ENCODE results near the gene MRM2.

MRM2 gene

DNA sequence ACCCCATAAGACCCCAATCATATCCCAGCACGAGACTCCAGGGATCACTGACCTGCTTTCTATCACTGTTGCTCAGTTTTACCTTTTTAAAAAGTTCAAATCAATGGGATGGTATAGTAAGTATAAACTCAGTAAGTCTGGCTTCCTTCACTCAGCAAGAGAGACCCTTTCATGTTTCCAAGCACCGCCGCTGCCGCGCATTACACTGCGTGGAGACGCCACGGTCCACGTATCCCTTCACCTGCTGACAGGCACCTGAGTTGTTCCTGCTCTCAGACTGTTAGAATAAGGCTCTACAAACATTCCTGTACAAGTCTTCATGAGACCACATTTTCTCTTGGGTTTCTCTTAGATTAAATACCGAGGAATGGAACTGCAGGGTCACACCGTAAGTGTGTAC, 37.6 kb downstream of the MRM2 start:
- TF ChIP-seq CTCF (IDR thresholded peaks at IDR 0.05; ENCODE audit: low read depth, low read length) = no peak
- no peak for DNase-seq (ENCODE audit: low read depth, low spot score)
- in situ Hi-C loops (cut with HindIII; ENCODE audit: low sequenced_read_pairs) = no loop called here
- no peak overlapping the region for H3K4me3 ChIP-seq (ENCODE audit: low read depth, low read length)

DNA sequence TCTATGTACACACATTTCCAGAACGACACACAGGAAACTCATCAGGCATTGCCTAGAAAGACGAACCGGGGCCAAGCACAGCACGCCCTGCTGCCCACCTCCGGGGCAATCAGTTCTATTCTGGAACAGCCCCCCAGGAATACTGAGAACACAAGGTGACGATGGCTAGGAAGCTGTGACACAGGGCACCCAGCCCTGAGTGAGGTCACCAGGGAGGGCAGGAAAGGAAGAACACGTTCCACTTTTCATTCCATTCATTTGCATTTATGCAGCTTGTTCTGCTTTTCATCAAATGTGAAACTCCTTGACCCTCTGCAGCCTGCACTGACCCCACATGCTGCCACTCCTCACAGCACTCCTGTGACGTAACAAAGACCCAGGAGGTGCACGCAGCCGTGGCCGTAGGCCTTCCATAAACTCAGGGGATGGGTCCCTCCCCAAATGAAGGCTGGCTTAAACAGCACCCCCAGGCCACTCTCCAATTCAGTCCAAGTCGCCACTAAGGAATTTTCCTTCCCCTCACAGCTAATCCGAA, 38.2 kb downstream of the MRM2 start:
- in situ Hi-C loops (cut with HindIII; ENCODE audit: low sequenced_read_pairs) = no loop called here
- no peak overlapping the region for H3K4me3 ChIP-seq (ENCODE audit: low read depth, low read length)
- no peak for DNase-seq (ENCODE audit: low read depth, low spot score)
- no peak for TF ChIP-seq CTCF (IDR thresholded peaks at IDR 0.05; ENCODE audit: low read depth, low read length)

DNA sequence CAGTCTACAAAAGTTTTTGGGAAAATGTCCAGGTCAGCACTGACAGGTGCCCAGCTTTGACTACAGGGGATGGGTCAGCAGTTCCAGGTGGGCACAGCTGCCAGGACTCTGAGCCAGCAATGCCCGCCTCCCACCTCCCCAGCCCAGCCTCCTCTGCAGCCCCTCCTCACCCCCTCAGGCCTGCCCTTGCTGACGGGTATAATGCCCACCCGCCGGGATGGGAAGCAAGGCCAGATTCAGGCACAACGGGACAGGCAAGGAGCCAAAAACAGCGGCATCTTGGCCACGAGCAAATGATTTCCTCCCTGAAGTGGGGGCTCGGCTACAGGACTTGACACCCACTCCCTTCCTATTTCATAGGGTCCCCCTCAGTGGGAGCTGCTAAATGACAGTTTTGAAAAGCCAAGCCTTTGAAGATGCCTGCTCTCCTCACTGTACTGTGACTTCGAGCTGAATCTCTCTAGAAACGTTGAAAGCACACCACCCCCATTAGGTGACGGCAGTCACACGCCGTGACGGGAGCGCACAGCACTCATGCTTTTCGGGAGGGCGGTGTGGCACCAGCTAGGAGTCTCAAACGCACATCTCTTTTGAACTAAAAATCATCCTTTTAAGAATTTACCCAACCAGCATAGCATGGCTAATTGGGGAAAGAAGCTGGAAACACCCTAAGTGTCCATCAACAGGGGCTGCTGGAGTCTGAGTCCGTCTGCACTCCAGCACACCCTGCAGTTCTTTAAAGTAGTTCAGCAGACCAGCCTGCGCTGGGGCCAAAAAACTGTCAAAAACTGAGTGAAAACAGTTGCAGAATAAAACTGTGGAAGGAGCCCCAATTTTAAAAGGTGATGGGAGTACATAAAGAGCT, 38.9 kb downstream of the MRM2 start:
- no peak for TF ChIP-seq CTCF (IDR thresholded peaks at IDR 0.05; ENCODE audit: low read depth, low read length)
- H3K4me3 ChIP-seq (ENCODE audit: low read depth, low read length) = no peak overlapping the region
- no peak for DNase-seq (ENCODE audit: low read depth, low spot score)
- in situ Hi-C loops (cut with HindIII; ENCODE audit: low sequenced_read_pairs) = no loop called here

DNA sequence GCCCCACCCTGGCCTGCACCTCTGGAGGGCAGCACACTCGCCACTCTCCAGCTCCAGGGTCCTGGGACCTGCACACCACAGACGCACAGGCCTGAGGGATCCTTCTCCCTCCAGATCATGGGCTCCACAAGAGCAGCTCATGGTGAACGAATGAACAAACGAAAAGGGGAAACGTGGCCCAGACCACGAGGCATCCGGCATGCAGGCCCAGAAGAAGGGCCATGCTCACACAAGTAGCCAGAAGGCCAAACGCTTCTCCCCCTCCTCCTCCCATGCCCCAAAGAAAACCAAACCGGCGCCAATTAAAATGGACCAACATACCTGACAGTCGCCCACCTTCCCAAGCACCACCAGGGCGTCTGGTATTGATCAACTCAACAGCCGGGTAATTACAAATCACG, 39.6 kb downstream of the MRM2 start:
- TF ChIP-seq CTCF (IDR thresholded peaks at IDR 0.05; ENCODE audit: low read depth, low read length) = no peak
- DNase-seq (ENCODE audit: low read depth, low spot score) = no peak
- no peak overlapping the region for H3K4me3 ChIP-seq (ENCODE audit: low read depth, low read length)
- in situ Hi-C loops (cut with HindIII; ENCODE audit: low sequenced_read_pairs) = no loop called here

DNA sequence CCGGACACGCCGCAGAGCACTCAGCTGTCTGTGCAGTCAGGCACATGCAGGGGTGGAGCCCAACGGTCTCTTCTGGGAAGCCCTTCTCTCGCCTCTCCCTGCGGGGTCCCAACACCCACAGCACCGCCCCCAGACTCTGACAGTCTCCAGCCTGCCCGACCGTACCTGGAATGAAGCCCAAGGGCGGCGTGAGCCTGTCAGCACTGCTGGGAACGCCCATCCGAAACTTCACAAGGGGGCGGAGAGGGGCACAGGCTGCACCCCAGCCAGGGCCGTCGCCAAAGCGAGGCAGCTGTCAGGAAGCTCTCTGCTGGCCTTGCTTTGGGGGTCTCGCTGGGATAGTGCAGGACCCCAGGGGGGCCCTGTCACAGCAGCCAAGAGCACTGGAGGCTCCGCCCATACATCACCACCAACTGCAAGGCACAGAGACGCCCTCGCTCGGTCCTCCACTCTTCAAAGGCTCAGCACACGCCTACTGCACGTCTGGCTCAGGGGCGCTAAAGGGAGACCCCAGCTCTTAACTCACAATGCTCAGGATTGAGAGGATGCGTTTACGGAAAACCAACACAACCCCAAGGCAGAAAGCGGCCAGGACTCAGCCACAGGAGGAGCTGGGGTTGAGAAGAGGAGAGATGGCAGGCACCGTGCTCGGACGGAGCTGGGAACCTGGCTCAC, 40.2 kb downstream of the MRM2 start:
- no peak for TF ChIP-seq CTCF (IDR thresholded peaks at IDR 0.05; ENCODE audit: low read depth, low read length)
- no peak overlapping the region for H3K4me3 ChIP-seq (ENCODE audit: low read depth, low read length)
- no peak for DNase-seq (ENCODE audit: low read depth, low spot score)
- in situ Hi-C loops (cut with HindIII; ENCODE audit: low sequenced_read_pairs) = no loop called here

DNA sequence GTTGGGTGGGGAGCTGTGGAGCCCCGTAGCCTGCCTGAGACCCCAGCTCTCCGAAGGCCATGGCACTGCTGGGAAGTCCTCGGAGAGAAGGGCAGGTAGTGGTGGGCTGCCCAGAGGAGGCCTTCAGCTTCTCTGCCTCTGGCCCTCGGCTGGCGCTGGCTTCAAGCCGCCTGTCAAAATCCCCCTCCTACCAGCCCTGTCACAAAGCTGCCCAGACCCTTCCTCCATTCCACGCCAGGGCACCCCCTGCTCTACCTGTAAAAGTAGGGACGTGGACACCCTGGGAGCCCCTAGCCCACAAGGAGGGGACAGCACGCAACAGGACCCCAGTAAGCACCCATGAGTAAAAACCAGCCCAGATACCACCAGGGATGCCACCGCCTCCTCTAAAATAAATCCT, 40.9 kb downstream of the MRM2 start:
- no peak for DNase-seq (ENCODE audit: low read depth, low spot score)
- TF ChIP-seq CTCF (IDR thresholded peaks at IDR 0.05; ENCODE audit: low read depth, low read length) = no peak
- H3K4me3 ChIP-seq (ENCODE audit: low read depth, low read length) = no peak overlapping the region
- in situ Hi-C loops (cut with HindIII; ENCODE audit: low sequenced_read_pairs) = no loop called here
